Osteoblast (primary cell): ENCODE results near the gene NPB. TPM values are rescaled to one million over a fixed set of nuclear protein-coding genes. Genes with fewer than 3 reads are reported as not detected.

Source experiments
- DNase-seq: peaks from one replicate; pipeline ENCODE4 v3.0.0; 2011; ENCODE audit warnings: low spot score, mixed read lengths; ENCODE audit not compliant: insufficient read length; ENCODE audit errors: missing footprints
- H2AFZ ChIP-seq: 2 replicates; pipeline ENCODE4 v1.6.0; 2011; ENCODE audit warnings: mild to moderate bottlenecking, low read length
- H3K27ac ChIP-seq: 2 replicates; pipeline ENCODE4 v1.5.1; 2011; ENCODE audit warnings: mild to moderate bottlenecking, low read depth, low read length, moderate library complexity
- H3K27me3 ChIP-seq: 2 replicates; pipeline ENCODE4 v1.6.0; 2012; ENCODE audit warnings: mild to moderate bottlenecking, control low read depth, inconsistent platforms, low read length, moderate library complexity; ENCODE audit not compliant: insufficient read depth
- H3K36me3 ChIP-seq: 2 replicates; pipeline ENCODE4 v1.5.1; 2011; ENCODE audit warnings: mild to moderate bottlenecking, low read length, control low read depth, moderate library complexity; ENCODE audit not compliant: insufficient read depth
- H3K4me1 ChIP-seq: 2 replicates; pipeline ENCODE4 v1.5.1; 2011; ENCODE audit warnings: mild to moderate bottlenecking, low read length, control low read depth, moderate library complexity; ENCODE audit not compliant: insufficient read depth
- H3K4me2 ChIP-seq: 2 replicates; pipeline ENCODE4 v1.6.0; 2011; ENCODE audit warnings: mild to moderate bottlenecking, low read length; ENCODE audit not compliant: insufficient read depth
- H3K4me3 ChIP-seq: fragments of 200-600 bp; sonication (generic); 3 replicates; pipeline ENCODE4 v1.5.1; 2012; ENCODE audit warnings: mild to moderate bottlenecking, low read length, inconsistent platforms; ENCODE audit not compliant: insufficient read depth
- H3K79me2 ChIP-seq: 2 replicates; pipeline ENCODE4 v1.6.0; 2012; ENCODE audit warnings: mild to moderate bottlenecking, low read length, control low read depth, inconsistent platforms; ENCODE audit not compliant: insufficient read depth
- H3K9me3 ChIP-seq: 2 replicates; pipeline ENCODE4 v1.5.1; 2011; ENCODE audit warnings: low read depth, low read length, control low read depth
- H4K20me1 ChIP-seq: 2 replicates; pipeline ENCODE4 v1.6.0; 2012; ENCODE audit warnings: mild to moderate bottlenecking, low read length, control low read depth; ENCODE audit not compliant: insufficient read depth
- CTCF ChIP-seq: IDR thresholded peaks from 2 replicates; pipeline ENCODE4 v1.5.1; 2011; ENCODE audit warnings: mild to moderate bottlenecking, low read depth, low read length, moderate library complexity; ENCODE audit errors: extremely low read depth
- total RNA-seq: library from RNA; depleted of rRNA; stranded (reverse); fragments of >200 nt; gene quantifications from 2 replicates; pipeline ENCODE4 v1.2.3, GENCODE V29; 2012

Gene NPB
- total RNA-seq, 1 donor = under 0.01 TPM

DNA sequence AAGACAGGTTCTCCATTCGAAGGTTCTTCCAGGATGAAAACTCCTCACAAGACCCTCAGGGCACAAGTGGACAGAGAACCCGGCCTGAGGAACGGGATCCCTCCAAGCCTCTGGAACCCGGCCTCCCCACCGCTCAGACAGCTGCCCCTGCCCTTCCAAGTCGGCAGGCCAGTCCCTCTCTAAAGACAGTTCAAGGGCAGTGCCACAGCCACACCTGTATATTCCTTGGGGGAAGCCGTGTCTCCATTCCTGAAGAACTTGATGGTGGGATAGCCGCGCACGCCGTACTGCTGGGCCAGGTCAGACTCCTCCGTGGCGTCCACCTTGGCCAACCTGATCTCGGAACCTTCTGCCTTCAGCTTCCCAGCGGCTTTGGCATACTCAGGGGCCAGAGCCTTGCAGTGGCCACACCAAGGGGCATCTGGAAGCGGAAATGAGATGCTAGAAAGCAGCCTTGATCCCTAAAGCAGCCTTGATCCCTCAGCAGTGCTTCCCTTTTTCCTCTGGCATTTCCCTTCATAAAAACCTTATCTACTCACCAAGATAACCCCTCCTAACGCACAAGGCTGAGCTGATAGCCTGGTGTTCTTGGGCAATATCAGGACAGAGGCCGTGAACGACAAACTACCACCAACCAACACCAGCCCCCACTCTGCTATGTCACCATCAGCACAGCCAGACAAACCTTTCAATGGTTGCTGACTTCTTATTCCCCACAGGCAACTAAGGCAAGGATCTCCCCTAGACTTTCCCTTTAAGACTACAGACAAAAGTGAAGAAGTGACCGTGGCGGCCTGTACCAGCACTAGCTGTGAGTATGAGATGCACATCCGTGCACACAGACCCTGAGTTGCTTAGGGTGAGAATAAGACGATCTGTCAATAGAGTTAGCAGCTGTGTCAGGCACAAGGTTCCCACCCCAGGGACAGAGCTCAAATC is 42.8 kb upstream of the NPB start:
- peak; percentile 86 for DNase-seq
- Histone ChIP-seq H3K4me3 (peak overlapping the region; percentile 84), H3K27ac (peak overlapping the region; percentile 72), H3K4me1 (peaks cover 31% of the 10 kb centered on the region), H4K20me1 (peaks cover 47% of the 10 kb centered on the region), H3K9me3 (no peaks in the 10 kb centered on the region), H3K36me3 (peaks cover 59% of the 10 kb centered on the region), H3K79me2 (peaks cover 89% of the 10 kb centered on the region), H2AFZ (no peak overlapping the region), H3K27me3 (no peaks in the 10 kb centered on the region), H3K4me2 (peak overlapping the region; percentile 98)
- TF ChIP-seq CTCF = no peak

GRCh38 chr17:81859906-81860755 is 41.9 kb upstream of the NPB start, which contains the start of gene P4HB:
TSS of gene P4HB (minus strand) at chr17:81860535. CDS start at chr17:81860471, 64 bp downstream.
- Histone ChIP-seq H3K27me3 (no peaks in the 10 kb centered on the region), H3K79me2 (peaks cover 89% of the 10 kb centered on the region), H3K36me3 (peaks cover 59% of the 10 kb centered on the region), H3K9me3 (no peaks in the 10 kb centered on the region), H3K27ac (peak within 1 kb of the TSS; percentile 97), H4K20me1 (peaks cover 44% of the 10 kb centered on the region), H3K4me2 (peak within 1 kb of the TSS; percentile 98), H2AFZ (peak within 1 kb of the TSS; percentile 74), H3K4me3 (peak within 1 kb of the TSS; percentile 84), H3K4me1 (peaks cover 31% of the 10 kb centered on the region)
- DNase-seq = peak; percentile 87
- TF ChIP-seq CTCF = no peak

- Histone ChIP-seq H3K36me3 (peaks cover 59% of the 10 kb centered on the region), H3K4me1 (peaks cover 31% of the 10 kb centered on the region), H2AFZ (peak overlapping the region; percentile 74), H3K79me2 (peaks cover 89% of the 10 kb centered on the region), H3K9me3 (no peaks in the 10 kb centered on the region), H3K4me3 (peak overlapping the region; percentile 81), H3K27me3 (no peaks in the 10 kb centered on the region), H3K4me2 (peak overlapping the region; percentile 89), H3K27ac (peak overlapping the region; percentile 97), H4K20me1 (peaks cover 42% of the 10 kb centered on the region)
- TF ChIP-seq CTCF = no peak
- peak; percentile 100 for DNase-seq
These were observed 41.1 kb upstream of the NPB start for GRCh38 chr17:81860756-81861568.
